SK-N-SH (cell line): Measurements from ENCODE around the gene ADIG. TPM values are rescaled to one million over a fixed set of nuclear protein-coding genes. Genes with fewer than 3 reads are reported as not detected.

ENCODE experiments used
- CTCF ChIA-PET: fragments of 300-600, 350-600 bp; formaldehyde crosslinking; extraction: SDS; loops from one replicate; lab custom pipeline; 2021; lab: Yijun Ruan, JAX
- POLR2A ChIA-PET: fragments of 350-600 bp; sonication (Branson Sonifier 250); formaldehyde crosslinking; extraction: SDS; loops from one replicate; lab custom pipeline; 2020; ENCODE audit warnings: antibody characterized with exemption, inconsistent platforms; lab: Yijun Ruan, JAX
- DNase-seq: peaks from one replicate; pipeline ENCODE4 v3.0.0; 2012
- H2AFZ ChIP-seq: fragments of 200-600 bp; sonication (generic); 2 replicates; pipeline ENCODE4 v1.8.1; 2016; ENCODE audit warnings: antibody characterized with exemption, mild to moderate bottlenecking, low read depth
- H3F3A ChIP-seq: fragments of 200-600 bp; sonication (generic); replicated peaks from 2 replicates; pipeline ENCODE3; 2016; ENCODE audit warnings: antibody characterized with exemption, mild to moderate bottlenecking; ENCODE audit not compliant: insufficient read depth
- H3K27ac ChIP-seq, 2 experiments: fragments of 200-500 bp in 1 of 2; fragments of 200-600 bp in 1 of 2; sonication (Bioruptor generic) in 1 of 2; sonication (generic), shearing (Covaris generic) in 1 of 2; 2 replicates each; pipeline versions ENCODE4 v1.5.1 to v1.6.1; 2014 to 2016; ENCODE audit warnings: low read depth in 2 of 2, inconsistent platforms in 1 of 2, low read length in 1 of 2, mild to moderate bottlenecking in 1 of 2, mixed read lengths in 1 of 2
- H3K27me3 ChIP-seq: fragments of 200-600 bp; sonication (generic), shearing (Covaris generic); 2 replicates; pipeline ENCODE4 v1.6.1; 2016; ENCODE audit warnings: mixed run types; ENCODE audit not compliant: insufficient read depth
- H3K36me3 ChIP-seq, 2 experiments: fragments of 200-500 bp in 1 of 2; fragments of 200-600 bp in 1 of 2; sonication (Bioruptor generic) in 1 of 2; sonication (generic) in 1 of 2; replicated peaks in 1 of 2; 2 replicates each; pipeline versions ENCODE3 to v1.5.1; 2014 to 2016; ENCODE audit warnings: low read length in 1 of 2, mild to moderate bottlenecking in 1 of 2; ENCODE audit not compliant: insufficient read depth in 2 of 2, control insufficient read depth in 1 of 2
- H3K4me1 ChIP-seq, 2 experiments: fragments of 200-500 bp in 1 of 2; fragments of 200-600 bp in 1 of 2; sonication (Bioruptor generic) in 1 of 2; sonication (generic), shearing (Covaris generic) in 1 of 2; 2 replicates each; pipeline versions ENCODE4 v1.5.1 to v1.6.1; 2014 to 2016; ENCODE audit warnings: low read depth in 1 of 2, low read length in 1 of 2, mixed run types in 1 of 2; ENCODE audit not compliant: insufficient read depth in 2 of 2, control insufficient read depth in 1 of 2
- H3K4me2 ChIP-seq: fragments of 200-600 bp; sonication (generic), shearing (Covaris generic); 2 replicates; pipeline ENCODE4 v1.6.1; 2017; ENCODE audit warnings: mixed run types
- H3K4me3 ChIP-seq, 2 experiments: fragments of 200-500 bp in 1 of 2; fragments of 200-600 bp in 1 of 2; sonication (Bioruptor generic) in 1 of 2; sonication (generic), shearing (Covaris generic) in 1 of 2; 2 replicates each; pipeline versions ENCODE4 v1.5.1 to v1.8.1; 2014 to 2016; ENCODE audit warnings: low read depth in 2 of 2, inconsistent platforms in 1 of 2, low read length in 1 of 2, mild to moderate bottlenecking in 1 of 2, mixed read lengths in 1 of 2, moderate library complexity in 1 of 2
- H3K79me2 ChIP-seq: fragments of 200-600 bp; sonication (generic); 2 replicates; pipeline ENCODE4 v1.8.1; 2017; ENCODE audit warnings: mild to moderate bottlenecking; ENCODE audit not compliant: insufficient read depth
- H3K9ac ChIP-seq: fragments of 200-600 bp; sonication (generic); 2 replicates; pipeline ENCODE4 v1.6.1; 2017; ENCODE audit warnings: mixed run types
- H3K9me2 ChIP-seq: fragments of 200-600 bp; sonication (generic); 2 replicates; pipeline ENCODE4 v1.6.1; 2017; ENCODE audit warnings: mixed run types
- H3K9me3 ChIP-seq: fragments of 200-600 bp; sonication (generic); 2 replicates; pipeline ENCODE4 v1.6.1; 2017; ENCODE audit warnings: mixed run types, mild to moderate bottlenecking, moderate library complexity
- H4K20me1 ChIP-seq: fragments of 200-600 bp; sonication (generic); 2 replicates; pipeline ENCODE4 v1.6.1; 2017; ENCODE audit warnings: mild to moderate bottlenecking, mixed run types; ENCODE audit not compliant: insufficient read depth
- CHD2 ChIP-seq: fragments of 150-350 bp; IDR thresholded peaks from 2 replicates; pipeline ENCODE4 v1.6.1; 2018; ENCODE audit warnings: low read length; ENCODE audit not compliant: partially characterized antibody
- EZH2phosphoT487 ChIP-seq: fragments of 200-600 bp; sonication (generic); IDR thresholded peaks from 2 replicates; pipeline ENCODE4 v1.6.1; 2017; ENCODE audit warnings: low read depth, mixed run types, mild to moderate bottlenecking, antibody characterized with exemption, moderate library complexity, borderline replicate concordance
- FOSL2 ChIP-seq: IDR thresholded peaks from 2 replicates; pipeline ENCODE4 v1.4.0; 2012; ENCODE audit warnings: low read depth, mild to moderate bottlenecking, moderate library complexity, borderline replicate concordance
- JUND ChIP-seq: IDR thresholded peaks from 2 replicates; pipeline ENCODE4 v1.4.0; 2012
- MXI1 ChIP-seq: IDR thresholded peaks from 2 replicates; pipeline ENCODE4 v1.6.1; 2012; ENCODE audit warnings: mild to moderate bottlenecking, low read depth, low read length, improper control_type of control experiment
- NRF1 ChIP-seq: IDR thresholded peaks from 2 replicates; pipeline ENCODE4 v1.6.1; 2012; ENCODE audit warnings: low read depth, mild to moderate bottlenecking, low read length
- POLR2AphosphoS5 ChIP-seq: IDR thresholded peaks from 2 replicates; pipeline ENCODE4 v1.6.1; 2012; ENCODE audit warnings: low read depth, low read length
- RFX5 ChIP-seq: IDR thresholded peaks from 2 replicates; pipeline ENCODE4 v1.6.1; 2012; ENCODE audit warnings: mild to moderate bottlenecking, improper control_type of control experiment, low read length
- RXRA ChIP-seq: IDR thresholded peaks from 2 replicates; pipeline ENCODE4 v1.4.0; 2012; ENCODE audit warnings: low read depth, mild to moderate bottlenecking, borderline replicate concordance
- SMC3 ChIP-seq: IDR thresholded peaks from 2 replicates; pipeline ENCODE4 v1.6.1; 2012; ENCODE audit warnings: low read depth, low read length, improper control_type of control experiment
- TCF12 ChIP-seq: IDR thresholded peaks from 2 replicates; pipeline ENCODE4 v1.4.0; 2012
- TEAD4 ChIP-seq: IDR thresholded peaks from 2 replicates; pipeline ENCODE4 v1.4.0; 2012; ENCODE audit warnings: mild to moderate bottlenecking, borderline replicate concordance; ENCODE audit not compliant: insufficient read depth
- WGBS: methylation state at CpG from one replicate; pipeline ENCODE4 v1.1.6; 2017; ENCODE audit warnings: low lambda C conversion rate; 5-methylcytosine and 5-hydroxymethylcytosine counted together
- polyA plus RNA-seq, 3 experiments: library from polyadenylated mRNA; depleted of rRNA; stranded (reverse); fragments of >200 nt; gene quantifications; 2 replicates each; pipeline ENCODE4 v1.2.3, GENCODE V29; 2012
- TF ChIP-seq, protein P1 (sequence below): IDR thresholded peaks from 2 replicates; pipeline ENCODE4 v1.4.0; 2012; ENCODE audit warnings: low read depth, borderline replicate concordance
- TF ChIP-seq, protein P2 (sequence below): IDR thresholded peaks from 2 replicates; pipeline ENCODE4 v1.4.0; 2012; ENCODE audit warnings: low read depth
- TF ChIP-seq, protein P3 (sequence below): IDR thresholded peaks from 2 replicates; pipeline ENCODE4 v1.6.1; 2012; ENCODE audit warnings: mild to moderate bottlenecking, low read depth, low read length, moderate library complexity
- TF ChIP-seq, protein P4 (sequence below): IDR thresholded peaks from 2 replicates; pipeline ENCODE4; 2012

Gene ADIG
- polyA plus RNA-seq, 1 of the 3 experiments (the other 2 are of a cell fraction) = not detected

DNA sequence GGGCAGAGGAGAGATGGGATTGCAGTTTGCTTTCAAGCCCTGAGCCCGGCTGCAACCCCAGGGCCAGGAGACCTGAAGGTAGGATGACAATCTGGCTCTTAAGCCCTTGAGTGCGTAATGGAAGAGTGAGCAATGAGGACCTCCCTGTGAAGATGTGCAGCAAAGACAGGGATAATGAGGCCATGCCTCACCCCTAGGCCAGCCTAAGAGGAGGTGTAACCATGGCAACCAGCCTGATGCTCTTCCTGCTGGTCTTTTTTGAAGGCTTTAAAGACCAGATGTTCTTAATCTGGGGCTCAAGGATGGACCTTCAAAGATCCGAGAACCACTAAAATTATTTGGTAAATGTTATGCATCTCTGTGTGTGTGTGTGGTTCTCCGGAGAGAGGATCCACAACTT, 28.8 kb downstream of the ADIG start:
- no peak overlapping the region for H2AFZ ChIP-seq
- H3F3A ChIP-seq = no peaks in the 10 kb centered on the region
- no peak overlapping the region for H3K27ac ChIP-seq
- H3K9me2 ChIP-seq = no peaks in the 10 kb centered on the region
- no peaks in the 10 kb centered on the region for H3K9me3 ChIP-seq
- H3K36me3 ChIP-seq = no peaks in the 10 kb centered on the region
- H3K4me2 ChIP-seq = no peak overlapping the region
- H3K27me3 ChIP-seq = no peaks in the 10 kb centered on the region
- ChIA-PET CTCF (interaction anchor here (1.8 kb wide), 1 partner anchor 23 kb away, joined by 3 read pairs; no protein-coding TSS in a partner anchor), POLR2A (no interaction called here)
- TF ChIP-seq TEAD4 (no peak), EZH2phosphoT487 (no peak), SMC3 (no peak), RXRA (no peak), NRF1 (no peak), TCF12 (no peak), RFX5 (no peak), JUND (no peak), POLR2AphosphoS5 (no peak), FOSL2 (no peak), CHD2 (no peak), MXI1 (no peak)
- TF ChIP-seq, protein P1, sequence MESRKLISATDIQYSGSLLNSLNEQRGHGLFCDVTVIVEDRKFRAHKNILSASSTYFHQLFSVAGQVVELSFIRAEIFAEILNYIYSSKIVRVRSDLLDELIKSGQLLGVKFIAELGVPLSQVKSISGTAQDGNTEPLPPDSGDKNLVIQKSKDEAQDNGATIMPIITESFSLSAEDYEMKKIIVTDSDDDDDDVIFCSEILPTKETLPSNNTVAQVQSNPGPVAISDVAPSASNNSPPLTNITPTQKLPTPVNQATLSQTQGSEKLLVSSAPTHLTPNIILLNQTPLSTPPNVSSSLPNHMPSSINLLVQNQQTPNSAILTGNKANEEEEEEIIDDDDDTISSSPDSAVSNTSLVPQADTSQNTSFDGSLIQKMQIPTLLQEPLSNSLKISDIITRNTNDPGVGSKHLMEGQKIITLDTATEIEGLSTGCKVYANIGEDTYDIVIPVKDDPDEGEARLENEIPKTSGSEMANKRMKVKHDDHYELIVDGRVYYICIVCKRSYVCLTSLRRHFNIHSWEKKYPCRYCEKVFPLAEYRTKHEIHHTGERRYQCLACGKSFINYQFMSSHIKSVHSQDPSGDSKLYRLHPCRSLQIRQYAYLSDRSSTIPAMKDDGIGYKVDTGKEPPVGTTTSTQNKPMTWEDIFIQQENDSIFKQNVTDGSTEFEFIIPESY = no peak
- TF ChIP-seq, protein P2, sequence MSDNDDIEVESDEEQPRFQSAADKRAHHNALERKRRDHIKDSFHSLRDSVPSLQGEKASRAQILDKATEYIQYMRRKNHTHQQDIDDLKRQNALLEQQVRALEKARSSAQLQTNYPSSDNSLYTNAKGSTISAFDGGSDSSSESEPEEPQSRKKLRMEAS = no peak
- TF ChIP-seq, protein P3, sequence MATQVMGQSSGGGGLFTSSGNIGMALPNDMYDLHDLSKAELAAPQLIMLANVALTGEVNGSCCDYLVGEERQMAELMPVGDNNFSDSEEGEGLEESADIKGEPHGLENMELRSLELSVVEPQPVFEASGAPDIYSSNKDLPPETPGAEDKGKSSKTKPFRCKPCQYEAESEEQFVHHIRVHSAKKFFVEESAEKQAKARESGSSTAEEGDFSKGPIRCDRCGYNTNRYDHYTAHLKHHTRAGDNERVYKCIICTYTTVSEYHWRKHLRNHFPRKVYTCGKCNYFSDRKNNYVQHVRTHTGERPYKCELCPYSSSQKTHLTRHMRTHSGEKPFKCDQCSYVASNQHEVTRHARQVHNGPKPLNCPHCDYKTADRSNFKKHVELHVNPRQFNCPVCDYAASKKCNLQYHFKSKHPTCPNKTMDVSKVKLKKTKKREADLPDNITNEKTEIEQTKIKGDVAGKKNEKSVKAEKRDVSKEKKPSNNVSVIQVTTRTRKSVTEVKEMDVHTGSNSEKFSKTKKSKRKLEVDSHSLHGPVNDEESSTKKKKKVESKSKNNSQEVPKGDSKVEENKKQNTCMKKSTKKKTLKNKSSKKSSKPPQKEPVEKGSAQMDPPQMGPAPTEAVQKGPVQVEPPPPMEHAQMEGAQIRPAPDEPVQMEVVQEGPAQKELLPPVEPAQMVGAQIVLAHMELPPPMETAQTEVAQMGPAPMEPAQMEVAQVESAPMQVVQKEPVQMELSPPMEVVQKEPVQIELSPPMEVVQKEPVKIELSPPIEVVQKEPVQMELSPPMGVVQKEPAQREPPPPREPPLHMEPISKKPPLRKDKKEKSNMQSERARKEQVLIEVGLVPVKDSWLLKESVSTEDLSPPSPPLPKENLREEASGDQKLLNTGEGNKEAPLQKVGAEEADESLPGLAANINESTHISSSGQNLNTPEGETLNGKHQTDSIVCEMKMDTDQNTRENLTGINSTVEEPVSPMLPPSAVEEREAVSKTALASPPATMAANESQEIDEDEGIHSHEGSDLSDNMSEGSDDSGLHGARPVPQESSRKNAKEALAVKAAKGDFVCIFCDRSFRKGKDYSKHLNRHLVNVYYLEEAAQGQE = no peak
- TF ChIP-seq, protein P4, sequence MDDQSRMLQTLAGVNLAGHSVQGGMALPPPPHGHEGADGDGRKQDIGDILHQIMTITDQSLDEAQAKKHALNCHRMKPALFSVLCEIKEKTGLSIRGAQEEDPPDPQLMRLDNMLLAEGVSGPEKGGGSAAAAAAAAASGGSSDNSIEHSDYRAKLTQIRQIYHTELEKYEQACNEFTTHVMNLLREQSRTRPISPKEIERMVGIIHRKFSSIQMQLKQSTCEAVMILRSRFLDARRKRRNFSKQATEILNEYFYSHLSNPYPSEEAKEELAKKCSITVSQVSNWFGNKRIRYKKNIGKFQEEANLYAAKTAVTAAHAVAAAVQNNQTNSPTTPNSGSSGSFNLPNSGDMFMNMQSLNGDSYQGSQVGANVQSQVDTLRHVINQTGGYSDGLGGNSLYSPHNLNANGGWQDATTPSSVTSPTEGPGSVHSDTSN = no peak
- peak; percentile 41 for DNase-seq
- H3K79me2 ChIP-seq = no peaks in the 10 kb centered on the region
- H3K4me3 ChIP-seq = no peak overlapping the region
- no peaks in the 10 kb centered on the region for H4K20me1 ChIP-seq
- no peaks in the 10 kb centered on the region; a peak in 1 of 4 replicates for H3K4me1 ChIP-seq
- 78% methylated on average over 3 of the region's 4 CpGs for WGBS
- no peak overlapping the region for H3K9ac ChIP-seq
